NCI-H1048 (cell line): Measurements from ENCODE around the gene DSCAM.
"Not testable (repeated sequence)": the region's sequence is repeated elsewhere in the genome, so short reads cannot be mapped to it uniquely, and the experiment has no call there.

Source experiments
- DNase-seq: peaks from one replicate; lab custom pipeline; 2025; lab: John Stamatoyannopoulos, UW

DSCAM gene

DNA sequence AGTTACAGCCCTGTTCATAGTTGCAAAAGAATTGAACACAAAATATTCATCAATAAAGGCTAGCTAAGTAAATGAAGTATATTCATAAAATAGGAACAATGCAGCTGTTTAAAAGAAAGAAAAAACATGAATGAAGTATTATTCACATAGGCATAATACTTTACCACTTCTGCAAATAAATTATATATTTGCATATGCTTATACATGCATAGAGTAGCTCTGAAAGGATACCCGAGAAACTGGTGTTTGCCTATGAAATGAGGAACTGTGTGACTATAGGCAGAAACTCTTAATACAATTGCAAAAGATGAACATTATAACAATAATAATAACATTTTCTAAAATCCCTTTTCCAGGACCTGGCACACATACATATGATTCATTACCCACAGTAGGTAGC lies 385.9 kb downstream of the DSCAM start:
- DNase-seq, result peak; percentile 23

DNA sequence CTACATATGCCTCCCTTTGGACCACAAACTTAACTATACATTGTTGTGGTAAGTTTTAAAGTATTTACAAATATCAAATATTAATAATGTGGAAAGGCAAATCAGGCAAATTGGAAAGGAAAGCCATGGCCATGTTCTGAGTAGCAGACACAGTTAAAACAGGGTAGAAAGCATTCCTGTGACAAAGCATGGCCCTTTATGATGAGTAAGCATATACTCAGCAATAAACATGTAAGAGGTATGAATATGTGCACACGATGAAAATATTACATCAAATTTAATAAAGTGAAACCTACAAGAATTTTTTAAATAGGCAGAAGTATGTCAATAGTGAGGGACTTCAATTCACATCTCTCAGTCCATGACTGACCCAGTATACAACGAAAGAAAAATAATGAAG lies 389.2 kb downstream of the DSCAM start:
- DNase-seq, result no peak

DNA sequence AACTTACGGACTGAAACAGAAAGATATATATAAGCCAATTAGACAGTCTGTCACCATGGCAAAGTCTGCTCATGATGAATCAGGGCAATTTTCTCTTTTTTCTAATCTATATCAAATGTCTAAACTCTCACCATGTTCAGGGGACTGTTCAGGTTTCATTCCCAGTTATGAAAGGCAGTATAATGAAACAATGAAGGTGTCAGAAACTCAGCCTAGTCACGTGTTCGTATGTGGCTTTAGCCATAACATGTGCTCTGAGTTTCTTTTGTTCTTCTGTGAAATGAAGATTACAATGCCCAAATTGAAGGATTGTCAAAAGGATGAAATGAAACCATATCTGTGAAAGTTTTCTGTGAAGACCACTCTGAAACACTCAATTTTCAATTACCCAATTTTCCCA lies 392.9 kb downstream of the DSCAM start:
- DNase-seq, result no peak

- no peak for DNase-seq
These were observed 393.8 kb downstream of the DSCAM start for GRCh38 chr21:40453183-40453582.

GRCh38 chr21:40452548-40452947 lies 394.4 kb downstream of the DSCAM start:
- DNase-seq, result no peak

DNA sequence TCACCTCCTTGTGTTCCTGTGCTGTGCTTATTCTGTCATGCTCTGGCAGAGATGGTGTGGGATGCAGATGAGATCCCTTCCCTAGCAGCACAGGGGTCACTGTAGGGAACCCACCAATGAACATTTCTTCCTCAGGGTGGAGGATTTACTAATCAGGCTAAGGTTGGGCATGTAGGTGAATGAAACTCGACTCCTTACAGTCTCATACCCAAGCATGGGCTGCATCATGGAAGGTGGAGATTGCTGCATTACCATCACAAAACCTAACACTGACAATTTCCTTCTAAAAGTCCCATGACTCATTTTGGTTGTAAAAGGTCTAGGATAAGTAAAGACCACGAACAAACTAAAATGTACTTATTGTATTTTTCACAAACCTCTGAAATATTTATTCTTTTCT lies 399.9 kb downstream of the DSCAM start:
- no peak for DNase-seq

- DNase-seq, result no peak
These were observed 401.5 kb downstream of the DSCAM start for GRCh38 chr21:40445349-40445921.

GRCh38 chr21:40439581-40439980 lies 407.4 kb downstream of the DSCAM start:
- DNase-seq, result not testable (repeated sequence)

GRCh38 chr21:40438616-40439015 lies 408.3 kb downstream of the DSCAM start:
- DNase-seq, result no peak

DNA sequence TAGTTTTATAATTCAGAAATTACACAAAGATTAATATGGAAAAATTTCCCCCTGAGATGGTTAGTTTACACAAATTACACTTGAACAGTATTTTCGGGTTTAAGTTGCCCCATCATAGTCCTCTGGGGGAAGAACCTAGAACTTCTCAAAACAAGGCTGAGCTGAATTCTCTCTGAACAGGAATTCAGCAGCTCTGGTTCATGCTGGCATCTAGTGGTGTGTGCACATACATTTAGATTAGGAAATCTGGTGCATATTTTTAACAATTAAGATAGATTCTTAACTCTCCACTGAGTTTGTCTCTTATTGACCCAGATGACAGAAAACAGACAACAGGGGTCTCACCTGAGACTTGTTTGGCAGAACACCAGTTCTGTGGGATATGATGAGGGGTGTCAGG lies 410.7 kb downstream of the DSCAM start:
- DNase-seq, result no peak

DNA sequence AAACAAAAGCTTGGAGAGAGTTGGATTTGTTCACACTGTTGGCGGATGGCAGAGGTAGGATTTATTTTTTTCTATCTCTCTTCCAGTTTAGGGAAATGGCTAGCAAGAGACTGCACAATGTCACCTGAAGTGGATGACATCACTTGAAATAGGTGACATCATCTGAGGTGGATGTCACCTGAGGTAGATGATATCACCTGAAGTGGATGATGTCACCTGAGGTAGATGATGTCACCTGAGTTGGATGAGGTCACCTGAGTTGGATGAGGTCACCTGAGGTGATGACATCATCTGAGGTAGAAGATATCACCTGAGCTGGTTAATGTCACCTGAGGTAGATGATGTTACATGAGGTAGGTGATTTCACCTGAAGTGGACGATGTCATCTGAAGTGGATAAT lies 413.4 kb downstream of the DSCAM start:
- DNase-seq, result no peak

DNA sequence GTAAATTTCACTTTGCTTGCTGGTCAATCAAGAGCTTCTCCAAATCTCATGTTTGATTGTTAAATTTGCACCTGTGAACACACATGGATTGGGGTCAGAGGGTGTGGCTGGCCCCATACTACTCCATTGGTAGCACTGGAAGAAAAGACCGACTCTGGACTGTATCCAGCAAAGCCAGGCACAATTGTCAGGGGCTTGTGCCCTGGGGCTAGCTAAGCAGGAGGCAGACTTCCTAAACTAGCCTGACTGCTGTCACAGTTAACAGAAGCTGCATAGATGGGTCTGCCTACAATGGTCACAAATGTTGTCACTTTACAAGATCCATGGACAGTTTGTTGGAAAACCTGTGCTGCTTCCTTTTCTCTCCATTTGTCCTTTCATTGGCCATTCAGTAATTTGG lies 421.0 kb downstream of the DSCAM start:
- DNase-seq, result no peak

GRCh38 chr21:40422896-40423635 lies 423.9 kb downstream of the DSCAM start:
- DNase-seq, result no peak

DNA sequence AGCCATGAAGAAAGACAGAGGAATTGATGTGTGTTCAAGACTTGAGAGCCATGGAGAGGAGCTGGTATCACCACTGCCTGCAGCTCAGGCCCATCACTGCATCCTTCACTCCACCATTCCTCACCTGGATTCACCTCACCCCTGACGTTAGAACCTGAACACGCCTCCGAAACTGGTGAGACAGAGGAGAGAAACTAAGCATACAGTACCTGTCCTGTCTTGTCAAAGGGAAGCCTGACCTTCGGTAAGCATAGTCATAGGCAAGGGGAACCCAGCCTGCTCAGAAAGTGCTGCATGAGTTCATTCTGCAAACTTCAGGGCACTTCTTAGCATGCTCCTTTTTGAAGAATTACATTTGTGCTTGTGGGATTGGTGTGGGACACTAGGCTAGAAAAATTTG lies 425.8 kb downstream of the DSCAM start:
- DNase-seq, result no peak

GRCh38 chr21:40416572-40416971 lies 430.4 kb downstream of the DSCAM start:
- no peak for DNase-seq

GRCh38 chr21:40408561-40408960 lies 438.4 kb downstream of the DSCAM start:
- DNase-seq, result no peak

GRCh38 chr21:40404396-40404800 lies 442.6 kb downstream of the DSCAM start:
- DNase-seq, result no peak

DNA sequence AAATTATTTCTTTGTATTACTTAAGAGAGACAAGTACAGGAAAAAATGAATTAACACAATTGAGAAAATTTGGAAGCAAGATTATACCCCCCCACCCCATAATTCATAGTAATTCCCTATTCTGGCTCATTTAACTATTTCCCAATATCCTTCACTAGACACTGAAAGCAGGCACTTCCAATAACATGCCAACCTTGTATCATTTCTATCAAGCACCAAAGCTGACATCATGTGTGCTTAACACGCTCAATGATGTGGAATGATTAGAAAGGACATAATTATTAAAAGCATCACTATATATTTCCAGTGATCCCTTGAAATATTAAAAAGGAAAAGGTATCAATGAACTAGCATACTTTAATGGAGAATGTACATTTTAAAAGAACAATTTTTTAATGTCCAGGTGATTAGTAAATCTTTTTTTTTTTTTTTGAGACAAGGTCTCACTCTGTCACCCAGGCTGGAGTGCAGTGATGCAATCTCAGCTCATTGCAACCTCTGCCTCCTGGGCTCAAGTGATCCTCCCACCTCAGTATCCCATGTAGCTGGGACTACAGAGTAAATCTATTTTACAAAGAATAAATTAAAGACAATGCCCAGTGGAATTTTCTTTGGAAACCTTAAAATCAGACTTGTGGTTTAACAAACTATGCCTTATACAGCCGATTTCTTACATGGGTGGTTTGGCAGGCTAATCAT lies 443.9 kb downstream of the DSCAM start:
- DNase-seq, result no peak

DNA sequence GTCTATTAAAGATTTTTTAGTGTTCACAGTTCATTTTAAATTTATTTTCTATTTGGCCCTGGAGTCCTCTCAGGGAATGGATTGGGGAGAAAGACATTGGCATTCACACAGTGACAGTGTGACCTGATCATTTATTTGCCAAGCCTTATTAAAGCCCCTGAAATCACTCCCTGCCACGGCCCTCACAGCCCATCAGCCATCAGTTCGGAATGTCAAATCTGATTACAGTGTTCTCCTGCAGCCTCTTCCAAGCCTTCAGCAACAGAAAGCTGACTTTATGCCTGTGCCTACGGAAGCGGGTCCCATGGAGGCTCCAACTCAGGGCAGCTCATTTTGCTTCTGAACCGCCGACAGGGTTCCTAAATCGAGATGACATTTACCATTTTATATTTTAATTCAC lies 451.2 kb downstream of the DSCAM start:
- no peak for DNase-seq

- DNase-seq, result no peak
These were observed 453.9 kb downstream of the DSCAM start for GRCh38 chr21:40393066-40393465.

GRCh38 chr21:40388046-40388445 lies 458.9 kb downstream of the DSCAM start:
- DNase-seq, result no peak

GRCh38 chr21:40386981-40387747 lies 459.8 kb downstream of the DSCAM start:
- no peak for DNase-seq
